AG09319 (cell line): ENCODE measurements around the gene ANKS6.

Experiments used
- DNase-seq: peaks from one replicate; pipeline ENCODE4 v3.0.0-alpha.2; 2010; ENCODE audit warnings: low read depth; ENCODE audit errors: extremely low read depth
- TF ChIP-seq, protein P1 (sequence below): IDR thresholded peaks from 2 replicates; pipeline ENCODE4 v1.5.1; 2011; ENCODE audit warnings: low read depth, mild to moderate bottlenecking, inconsistent platforms, low read length, moderate library complexity

Gene ANKS6

DNA sequence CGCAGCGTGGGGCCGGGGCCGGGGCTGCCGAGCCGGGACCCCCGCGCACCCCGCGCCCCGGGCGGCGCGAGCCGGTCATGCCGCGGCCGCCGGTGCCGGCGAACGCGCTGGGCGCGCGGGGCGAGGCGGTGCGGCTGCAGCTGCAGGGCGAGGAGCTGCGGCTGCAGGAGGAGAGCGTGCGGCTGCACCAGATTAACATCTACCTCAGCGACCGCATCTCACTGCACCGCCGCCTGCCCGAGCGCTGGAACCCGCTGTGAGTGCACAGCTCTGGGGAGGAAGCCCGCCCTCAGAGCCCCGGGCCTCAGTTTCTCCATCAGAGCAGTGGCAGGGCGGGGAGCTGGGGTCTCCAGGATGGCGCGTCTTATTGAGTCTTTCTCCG is 11.4 kb upstream of the ANKS6 start:
- no peak for DNase-seq
- TF ChIP-seq, protein P1, sequence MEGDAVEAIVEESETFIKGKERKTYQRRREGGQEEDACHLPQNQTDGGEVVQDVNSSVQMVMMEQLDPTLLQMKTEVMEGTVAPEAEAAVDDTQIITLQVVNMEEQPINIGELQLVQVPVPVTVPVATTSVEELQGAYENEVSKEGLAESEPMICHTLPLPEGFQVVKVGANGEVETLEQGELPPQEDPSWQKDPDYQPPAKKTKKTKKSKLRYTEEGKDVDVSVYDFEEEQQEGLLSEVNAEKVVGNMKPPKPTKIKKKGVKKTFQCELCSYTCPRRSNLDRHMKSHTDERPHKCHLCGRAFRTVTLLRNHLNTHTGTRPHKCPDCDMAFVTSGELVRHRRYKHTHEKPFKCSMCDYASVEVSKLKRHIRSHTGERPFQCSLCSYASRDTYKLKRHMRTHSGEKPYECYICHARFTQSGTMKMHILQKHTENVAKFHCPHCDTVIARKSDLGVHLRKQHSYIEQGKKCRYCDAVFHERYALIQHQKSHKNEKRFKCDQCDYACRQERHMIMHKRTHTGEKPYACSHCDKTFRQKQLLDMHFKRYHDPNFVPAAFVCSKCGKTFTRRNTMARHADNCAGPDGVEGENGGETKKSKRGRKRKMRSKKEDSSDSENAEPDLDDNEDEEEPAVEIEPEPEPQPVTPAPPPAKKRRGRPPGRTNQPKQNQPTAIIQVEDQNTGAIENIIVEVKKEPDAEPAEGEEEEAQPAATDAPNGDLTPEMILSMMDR = no peak

DNA sequence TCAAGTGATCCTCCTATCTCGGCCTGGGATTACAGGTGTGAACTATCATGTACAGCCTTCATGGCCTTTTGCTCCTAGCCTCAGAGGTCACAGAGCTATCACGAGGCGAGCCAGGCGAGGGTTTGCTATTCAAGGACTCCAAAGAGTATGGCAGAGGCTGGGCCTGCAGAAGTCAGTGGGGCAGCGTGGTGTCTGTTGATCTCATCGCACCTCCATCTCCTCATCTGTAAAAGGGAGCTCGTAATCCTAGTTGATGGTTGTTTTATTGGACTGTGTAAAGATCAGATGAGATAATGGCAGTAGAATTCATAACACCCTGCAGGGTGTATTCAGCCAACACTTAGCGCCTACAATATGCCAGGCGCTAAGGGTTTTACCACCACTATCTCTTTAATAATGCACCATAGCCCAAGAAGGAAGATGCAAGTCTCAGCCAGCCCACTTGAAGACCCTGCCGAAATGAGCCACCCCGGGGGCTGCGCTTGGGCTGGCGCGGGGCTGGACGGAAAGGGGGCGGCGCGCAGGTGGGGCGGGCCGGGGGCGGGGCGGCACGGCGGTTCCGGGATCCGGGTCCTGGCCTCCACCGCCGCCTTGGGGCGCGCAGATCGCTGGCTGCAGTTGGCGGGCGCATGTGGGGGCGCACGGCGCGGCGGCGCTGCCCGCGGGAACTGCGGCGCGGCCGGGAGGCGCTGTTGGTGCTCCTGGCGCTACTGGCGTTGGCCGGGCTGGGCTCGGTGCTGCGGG is 10.9 kb upstream of the ANKS6 start, which contains the start of gene GALNT12:
GALNT12 (plus strand) TSS at position 601 of the 744 bp plus-strand sequence; CDS start at position 630, 29 bp downstream.
- DNase-seq = no peak
- TF ChIP-seq, protein P1 = no peak

DNA sequence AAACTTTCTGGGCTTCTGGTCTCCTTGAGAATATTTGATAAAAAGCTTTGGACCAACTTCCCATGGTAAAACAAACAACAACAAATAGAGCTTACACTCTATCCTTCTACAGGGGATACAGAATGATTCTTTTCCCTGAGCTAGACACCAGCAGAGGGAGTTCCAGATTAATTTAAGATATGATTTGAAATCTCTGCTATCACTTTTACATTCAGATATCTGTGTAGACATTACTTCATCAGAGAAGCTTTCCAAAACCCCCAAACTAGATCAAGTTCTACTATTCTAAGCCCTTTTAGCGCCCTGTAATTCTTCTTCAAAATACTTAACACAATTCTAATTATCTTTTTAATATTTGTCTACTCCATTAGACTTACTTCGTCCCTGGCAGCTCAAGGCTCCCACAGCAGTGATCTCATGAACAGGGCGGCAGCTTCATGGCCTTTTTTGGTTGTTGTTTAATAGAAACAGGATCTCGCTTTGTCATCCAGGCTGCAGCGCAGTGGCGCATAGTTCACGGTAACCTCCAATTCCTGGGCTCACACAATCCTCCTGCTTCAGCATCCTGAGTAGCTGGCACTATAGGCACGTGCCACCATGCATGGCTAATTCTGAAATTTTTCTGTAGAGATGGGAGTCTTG is 10.2 kb upstream of the ANKS6 start:
- TF ChIP-seq, protein P1 = peak; percentile 44
- DNase-seq = no peak

DNA sequence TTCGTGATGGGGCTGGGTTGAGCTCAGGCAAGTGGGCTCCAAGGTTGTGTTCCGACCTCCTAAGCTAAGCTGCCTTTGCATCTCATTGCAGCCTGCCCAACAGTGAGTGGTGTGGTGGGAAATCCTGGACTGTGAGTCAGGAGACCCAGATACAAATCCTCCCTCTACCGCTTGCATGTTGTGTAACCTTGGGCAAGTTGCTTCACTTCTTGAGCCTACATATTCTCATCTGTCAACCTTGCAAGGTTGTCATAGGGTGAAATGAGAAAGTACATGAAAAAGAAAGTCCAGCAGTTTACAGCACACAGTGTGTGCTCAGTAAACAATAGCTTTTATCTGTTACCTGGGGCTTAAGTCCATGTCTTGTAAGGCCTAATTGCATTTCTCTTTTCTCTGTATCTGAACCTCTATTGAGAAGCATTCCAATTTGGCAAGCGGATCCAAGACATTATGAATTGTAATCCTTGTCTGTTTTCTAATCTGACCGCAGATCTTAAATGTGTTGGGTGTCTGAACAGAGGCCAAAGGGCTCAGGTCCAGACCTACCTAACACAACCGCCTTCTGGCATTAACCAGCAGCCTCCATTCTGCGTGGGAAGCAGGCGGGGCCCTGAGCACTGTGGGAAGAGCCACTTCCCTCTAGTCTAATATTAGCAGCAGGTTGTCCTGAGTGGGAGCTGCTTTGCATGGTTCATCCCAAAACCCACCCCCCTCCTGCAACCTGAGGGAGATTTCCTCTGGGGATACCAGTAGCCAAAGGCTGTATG is 9.3 kb upstream of the ANKS6 start:
- TF ChIP-seq, protein P1 = no peak
- DNase-seq = no peak

DNA sequence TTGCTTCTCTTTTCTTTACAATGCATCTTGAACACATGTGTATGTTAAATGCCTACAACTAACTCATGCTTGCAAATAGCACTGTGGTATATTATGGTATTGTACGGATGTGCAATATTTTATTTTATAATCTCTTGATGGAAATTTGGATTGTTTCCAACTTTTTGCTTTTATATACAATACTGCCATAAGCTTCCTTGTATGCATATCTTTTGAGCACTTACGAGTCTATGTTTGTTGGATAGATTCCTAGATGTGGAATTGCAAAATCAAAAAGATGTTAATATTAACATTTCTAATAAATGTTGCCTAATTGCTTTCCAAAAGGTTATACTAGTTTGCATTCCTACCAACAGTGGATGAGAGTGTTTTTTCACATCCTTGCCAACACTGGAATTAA is 7.7 kb upstream of the ANKS6 start:
- TF ChIP-seq, protein P1 = no peak
- no peak for DNase-seq

DNA sequence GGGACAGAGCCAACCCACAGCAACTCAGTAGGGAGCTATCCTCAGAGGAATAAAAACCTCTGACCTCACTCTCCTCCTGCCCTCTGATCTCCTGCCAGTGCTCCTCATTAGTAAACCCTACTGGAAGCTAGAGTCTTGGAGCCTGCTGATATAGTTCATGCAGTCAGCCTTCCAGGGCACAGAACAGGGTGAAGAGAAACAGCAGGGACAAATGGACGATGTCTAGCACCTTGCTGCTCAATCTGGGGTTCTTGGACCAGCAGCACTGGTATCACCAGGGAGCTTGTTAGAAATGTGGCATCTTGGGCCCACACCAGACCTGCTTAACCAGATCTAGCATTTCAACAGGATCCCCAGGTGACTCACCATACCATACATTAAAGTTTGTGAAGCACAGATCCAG is 5.6 kb upstream of the ANKS6 start:
- DNase-seq = no peak

More for the DNA sequence above, 5.6 kb upstream of the ANKS6 start:
- TF ChIP-seq, protein P1 = no peak
